GM12878 (cell line): ENCODE data around the gene CSH1. TPM values are rescaled to one million over a fixed set of nuclear protein-coding genes. Genes with fewer than 3 reads are reported as not detected.
A peak's percentile ranks its signal among the peaks of the same experiment; 100 is the strongest.

Source experiments
- ATAC-seq: fragments of 200-7000 bp; cut with Tn5 transposase; 3 replicates; pipeline ENCODE4 v1.9.1; 2020; ENCODE audit warnings: mild to moderate bottlenecking, moderate library complexity
- BruUV-seq: library from RNA; stranded (reverse); fragments of 400-500 nt; replicated peaks from 2 replicates; lab custom pipeline; 2021; lab: Mats Ljungman, UMichigan
- CTCF ChIA-PET: fragments of 300-600 bp; sonication (Branson Sonifier 250); formaldehyde crosslinking; extraction: SDS; loops from one replicate; lab custom pipeline; 2021; ENCODE audit warnings: inconsistent platforms; lab: Yijun Ruan, JAX
- POLR2A ChIA-PET: fragments of 350-600 bp; formaldehyde crosslinking; extraction: SDS; loops from one replicate; lab custom pipeline; 2021; ENCODE audit warnings: inconsistent platforms; lab: Charles Lee
- RAD21 ChIA-PET: fragments of 300-600 bp; sonication (Branson Sonifier 250); formaldehyde crosslinking; loops from one replicate; lab custom pipeline; 2023; ENCODE audit warnings: antibody characterized with exemption; ENCODE audit not compliant: unreplicated experiment; lab: Charles Lee
- SMC1A ChIA-PET: fragments of 300-600 bp; sonication (Branson Sonifier 250); formaldehyde crosslinking; loops from one replicate; lab custom pipeline; 2023; ENCODE audit not compliant: unreplicated experiment, uncharacterized antibody; lab: Charles Lee
- DNase-seq: peaks from one replicate; pipeline ENCODE4 v3.0.0-alpha.2; 2011; ENCODE audit warnings: low read depth, low spot score
- FAIRE-seq: peaks from 3 replicates; lab custom pipeline; 2011; peaks lifted over from hg19 to GRCh38; lab: Jason Lieb, UNC
- H2AFZ ChIP-seq: 2 replicates; pipeline ENCODE4 v1.6.0; 2011; ENCODE audit warnings: low read depth, low read length, control low read depth; ENCODE audit not compliant: control insufficient read depth
- H3K27ac ChIP-seq: 2 replicates; pipeline ENCODE4 v1.5.1; 2011; ENCODE audit warnings: control low read depth; ENCODE audit not compliant: control insufficient read depth, insufficient read depth
- H3K27me3 ChIP-seq, 2 experiments: replicated peaks in 1 of 2; 2 replicates each; pipeline versions ENCODE4 v1.6.0 to v1.6.1; 2011; ENCODE audit warnings: low read length in 1 of 2; ENCODE audit not compliant: control insufficient read depth in 2 of 2, insufficient read depth in 2 of 2
- H3K36me3 ChIP-seq, 2 experiments: 2 replicates each; pipeline ENCODE4 v1.5.1; 2011; ENCODE audit warnings: low read length in 1 of 2; ENCODE audit not compliant: control insufficient read depth in 2 of 2, insufficient read depth in 2 of 2
- H3K4me1 ChIP-seq: 2 replicates; pipeline ENCODE4 v1.6.1; 2011; ENCODE audit warnings: mild to moderate bottlenecking, low read length, moderate library complexity, mixed read lengths; ENCODE audit not compliant: control insufficient read depth, insufficient read depth
- H3K4me2 ChIP-seq: 2 replicates; pipeline ENCODE4 v1.6.0; 2011; ENCODE audit warnings: control low read depth; ENCODE audit not compliant: control insufficient read depth, insufficient read depth
- H3K4me3 ChIP-seq: fragments of 200-600 bp; sonication (generic); 2 replicates; pipeline ENCODE4 v1.5.1; 2016
- H3K79me2 ChIP-seq: 2 replicates; pipeline ENCODE4 v1.6.0; 2011; ENCODE audit warnings: low read length; ENCODE audit not compliant: control insufficient read depth, insufficient read depth
- H3K9ac ChIP-seq: 2 replicates; pipeline ENCODE4 v1.8.0; 2011; ENCODE audit warnings: low read length, control low read depth, mixed read lengths; ENCODE audit not compliant: control insufficient read depth, insufficient read depth
- H3K9me3 ChIP-seq: replicated peaks from 3 replicates; pipeline ENCODE4 v1.5.1; 2011; ENCODE audit warnings: mild to moderate bottlenecking, low read length; ENCODE audit not compliant: control insufficient read depth, insufficient read depth
- H4K20me1 ChIP-seq: 2 replicates; pipeline ENCODE4 v1.6.0; 2011; ENCODE audit not compliant: control insufficient read depth, insufficient read depth
- GABPA ChIP-seq: IDR thresholded peaks from 2 replicates; pipeline ENCODE4 v1.6.1; 2014; ENCODE audit warnings: antibody characterized with exemption, low read depth, mild to moderate bottlenecking, inconsistent platforms
- PAX8 ChIP-seq: fragments of 450-650 bp; IDR thresholded peaks from 2 replicates; pipeline ENCODE4 v1.6.1; 2017; ENCODE audit warnings: mild to moderate bottlenecking, moderate library complexity
- RAD21 ChIP-seq: IDR thresholded peaks from 2 replicates; pipeline ENCODE4 v1.6.1; 2011; ENCODE audit warnings: mild to moderate bottlenecking, low read depth, low read length, moderate library complexity; ENCODE audit not compliant: insufficient read depth
- SMC3 ChIP-seq: IDR thresholded peaks from 2 replicates; pipeline ENCODE4 v1.6.1; 2011; ENCODE audit warnings: low read length, improper control_type of control experiment, borderline replicate concordance
- YBX1 ChIP-seq: fragments of 450-650 bp; IDR thresholded peaks from 2 replicates; pipeline ENCODE4 v1.6.1; 2016; ENCODE audit warnings: antibody characterized with exemption
- ZBTB40 ChIP-seq: fragments of 450-650 bp; IDR thresholded peaks from 2 replicates; pipeline ENCODE4 v1.6.1; 2016; ENCODE audit warnings: mild to moderate bottlenecking, moderate library complexity, borderline replicate concordance
- WGBS: methylation state at CpG from one replicate; pipeline ENCODE4 v1.1.6; 2016; ENCODE audit warnings: low lambda C conversion rate; ENCODE audit not compliant: insufficient replicate concordance, insufficient coverage; ENCODE audit errors: missing lambda C conversion rate; 5-methylcytosine and 5-hydroxymethylcytosine counted together
- in situ Hi-C: fragments of 300-500 bp; cut with MboI; formaldehyde crosslinking; loops from 9 replicates; pipeline ENCODE4 v1.14.3; 2018; ENCODE audit warnings: mixed read lengths
- intact Hi-C: fragments of 100-400 bp; cut with micrococcal nuclease; formaldehyde crosslinking; loops from one replicate; pipeline ENCODE4 v1.14.2; 2022; ENCODE audit not compliant: unreplicated experiment
- polyA plus RNA-seq, 11 experiments: library from polyadenylated mRNA; depleted of rRNA in 4 of 11; unstranded in 6 of 11; stranded (reverse) in 5 of 11; fragments of >200 nt; fragmentation: Nextera tagmentation in 4 of 11; fragmentation: Illumina TruSeq in 1 of 11; extraction: Ambion mirVana in 4 of 11; extraction: Trizol in 1 of 11; gene quantifications; 1 replicate in 1 of 11; 2 replicates in 10 of 11; pipeline versions ENCODE4 v1.2.1 to v1.2.3, GENCODE V29; 2011 to 2016; ENCODE audit warnings: inconsistent platforms in 2 of 11, missing spikeins in 2 of 11, low read depth in 1 of 11
- total RNA-seq, 4 experiments: library from RNA; depleted of rRNA in 3 of 4; stranded (reverse); fragments of >200 nt in 3 of 4; fragmentation: Illumina TruSeq in 1 of 4; extraction: Trizol in 1 of 4; gene quantifications; 2 replicates each; pipeline versions ENCODE4 v1.2.1 to v1.2.3, GENCODE V29; 2013 to 2021
- TF ChIP-seq, protein P1 (sequence below), 3 experiments: IDR thresholded peaks in 2 of 3; conservative IDR thresholded peaks in 1 of 3; 2 replicates each; pipeline ENCODE4 v1.5.1; 2011; ENCODE audit warnings: low read depth in 3 of 3, low read length in 3 of 3, mild to moderate bottlenecking in 3 of 3, control low read depth in 2 of 3, moderate library complexity in 2 of 3, inconsistent platforms in 1 of 3, mixed read lengths in 1 of 3; ENCODE audit not compliant: control insufficient read depth in 2 of 3, insufficient read depth in 1 of 3; ENCODE audit errors: extremely low read depth in 1 of 3
- TF ChIP-seq, protein P2 (sequence below): fragments of 450-650 bp; IDR thresholded peaks from 2 replicates; pipeline ENCODE4 v1.6.1; 2017; ENCODE audit warnings: mild to moderate bottlenecking, low read depth, inconsistent platforms; ENCODE audit not compliant: poor library complexity, severe bottlenecking

Gene CSH1
- total and polyA plus RNA-seq, 10 of the 15 experiments (the other 5 are each of a cell fraction or from before 2014, with no cell fraction given) = not detected

DNA sequence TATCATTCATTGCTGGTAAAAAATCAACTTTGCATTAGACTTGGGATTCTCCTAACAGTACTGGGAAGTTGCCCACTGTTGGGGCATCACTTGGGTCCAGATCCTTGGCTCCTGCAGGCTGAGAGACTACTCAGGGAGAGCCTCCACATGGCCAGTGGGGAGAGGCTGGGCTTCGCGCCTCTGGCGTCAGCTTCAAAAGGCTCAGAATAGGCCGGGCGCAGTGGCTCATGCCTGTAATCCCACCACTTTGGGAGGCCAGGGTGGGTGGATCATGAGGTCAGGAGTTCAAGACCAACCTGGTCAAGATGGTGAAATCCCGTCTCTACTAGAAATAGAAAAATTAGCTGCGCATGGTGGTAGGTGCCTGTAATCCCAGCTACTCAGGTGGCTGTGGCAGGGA lies 18.1 kb upstream of the CSH1 start (continued):
- TF ChIP-seq ZBTB40 = no peak
- TF ChIP-seq GABPA = no peak

DNA sequence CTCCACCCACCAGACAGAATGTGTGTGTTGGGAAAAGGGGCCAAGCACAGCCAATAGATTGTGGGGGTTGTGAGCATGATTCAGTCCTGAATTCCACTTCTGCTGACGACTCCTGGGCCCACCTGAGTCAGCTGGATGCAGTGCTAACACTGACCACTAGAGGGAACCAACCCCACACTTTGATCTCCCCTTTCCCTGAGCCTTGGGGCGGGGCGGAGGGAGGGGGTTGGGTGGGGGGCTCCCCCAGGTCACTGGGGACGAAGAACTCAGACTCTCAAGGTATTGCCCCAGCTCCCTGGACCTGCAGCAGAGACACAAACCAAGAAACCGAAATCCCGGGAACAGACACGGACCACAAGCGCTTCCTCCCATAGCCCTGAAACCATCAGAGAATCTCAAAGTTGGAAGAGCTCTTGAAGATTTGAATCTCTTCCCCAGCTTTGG lies 15.3 kb upstream of the CSH1 start:
- Histone ChIP-seq H3K27ac (no peak overlapping the region), H3K9me3 (no peaks in the 10 kb centered on the region), H3K79me2 (no peaks in the 10 kb centered on the region), H3K4me3 (no peak overlapping the region), H3K4me1 (peaks cover 5% of the 10 kb centered on the region), H3K9ac (no peak overlapping the region), H4K20me1 (no peaks in the 10 kb centered on the region), H2AFZ (no peak overlapping the region), H3K36me3 (no peaks in the 10 kb centered on the region), H3K27me3 (peaks cover 0 to 2% of the 10 kb centered on the region in 2 experiments; a peak in 2 of 4 replicates), H3K4me2 (no peak overlapping the region)
- ATAC-seq = peak; percentile 78
- FAIRE-seq = no peak
- no TSS peak for BruUV-seq
- ChIA-PET POLR2A (no interaction called here), SMC1A (interaction anchor here (0.5 to 2.6 kb wide), 14 partner anchors 8 to 222 kb away, joined by 3 to 18 read pairs (median 4); partner anchors contain the start of gene ICAM2), CTCF (interaction anchor here (0.7 to 17.4 kb wide), 23 partner anchors 8 to 371 kb away, joined by 3 to 481 read pairs (median 6); partner anchors contain the start of genes CD79B, ERN1 and ICAM2), RAD21 (interaction anchor here (0.6 to 4.4 kb wide), 16 partner anchors 10 to 370 kb away, joined by 3 to 34 read pairs (median 4); partner anchors contain the start of gene ICAM2)
- 57% methylated on average over 7 of the region's 8 CpGs for WGBS
- TF ChIP-seq YBX1 (no peak), RAD21 (peak; percentile 68), SMC3 (peak; percentile 33; the same call in 1 of the 2 replicates), PAX8 (no peak)
- TF ChIP-seq, protein P1, sequence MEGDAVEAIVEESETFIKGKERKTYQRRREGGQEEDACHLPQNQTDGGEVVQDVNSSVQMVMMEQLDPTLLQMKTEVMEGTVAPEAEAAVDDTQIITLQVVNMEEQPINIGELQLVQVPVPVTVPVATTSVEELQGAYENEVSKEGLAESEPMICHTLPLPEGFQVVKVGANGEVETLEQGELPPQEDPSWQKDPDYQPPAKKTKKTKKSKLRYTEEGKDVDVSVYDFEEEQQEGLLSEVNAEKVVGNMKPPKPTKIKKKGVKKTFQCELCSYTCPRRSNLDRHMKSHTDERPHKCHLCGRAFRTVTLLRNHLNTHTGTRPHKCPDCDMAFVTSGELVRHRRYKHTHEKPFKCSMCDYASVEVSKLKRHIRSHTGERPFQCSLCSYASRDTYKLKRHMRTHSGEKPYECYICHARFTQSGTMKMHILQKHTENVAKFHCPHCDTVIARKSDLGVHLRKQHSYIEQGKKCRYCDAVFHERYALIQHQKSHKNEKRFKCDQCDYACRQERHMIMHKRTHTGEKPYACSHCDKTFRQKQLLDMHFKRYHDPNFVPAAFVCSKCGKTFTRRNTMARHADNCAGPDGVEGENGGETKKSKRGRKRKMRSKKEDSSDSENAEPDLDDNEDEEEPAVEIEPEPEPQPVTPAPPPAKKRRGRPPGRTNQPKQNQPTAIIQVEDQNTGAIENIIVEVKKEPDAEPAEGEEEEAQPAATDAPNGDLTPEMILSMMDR (IDR thresholded peaks at IDR 0.05 in 2 of 3, conservative IDR thresholded peaks at IDR 0.05 in 1 of 3; ENCODE audit: control insufficient read depth in 2 of 3, extremely low read depth in 1 of 3, insufficient read depth in 1 of 3, low read depth in 3 of 3, low read length in 3 of 3) = peak; percentile 58 to 79 (median 66)
- TF ChIP-seq, protein P2, sequence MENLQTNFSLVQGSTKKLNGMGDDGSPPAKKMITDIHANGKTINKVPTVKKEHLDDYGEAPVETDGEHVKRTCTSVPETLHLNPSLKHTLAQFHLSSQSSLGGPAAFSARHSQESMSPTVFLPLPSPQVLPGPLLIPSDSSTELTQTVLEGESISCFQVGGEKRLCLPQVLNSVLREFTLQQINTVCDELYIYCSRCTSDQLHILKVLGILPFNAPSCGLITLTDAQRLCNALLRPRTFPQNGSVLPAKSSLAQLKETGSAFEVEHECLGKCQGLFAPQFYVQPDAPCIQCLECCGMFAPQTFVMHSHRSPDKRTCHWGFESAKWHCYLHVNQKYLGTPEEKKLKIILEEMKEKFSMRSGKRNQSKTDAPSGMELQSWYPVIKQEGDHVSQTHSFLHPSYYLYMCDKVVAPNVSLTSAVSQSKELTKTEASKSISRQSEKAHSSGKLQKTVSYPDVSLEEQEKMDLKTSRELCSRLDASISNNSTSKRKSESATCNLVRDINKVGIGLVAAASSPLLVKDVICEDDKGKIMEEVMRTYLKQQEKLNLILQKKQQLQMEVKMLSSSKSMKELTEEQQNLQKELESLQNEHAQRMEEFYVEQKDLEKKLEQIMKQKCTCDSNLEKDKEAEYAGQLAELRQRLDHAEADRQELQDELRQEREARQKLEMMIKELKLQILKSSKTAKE = no peak
- no peak for DNase-seq
- in situ Hi-C loops (no loop called here), intact Hi-C loops (loop anchor here (2.0 kb wide), 1 partner anchor 221 kb away; no protein-coding TSS in a partner anchor)
